DOHH2 (cell line): ENCODE data around the gene TP53BP2.

ENCODE experiments used
- H3F3A ChIP-seq: fragments of 200-600 bp; sonication (generic), shearing (Covaris generic); 2 replicates; pipeline ENCODE4 v1.6.0; 2016; ENCODE audit warnings: antibody characterized with exemption, mild to moderate bottlenecking; ENCODE audit not compliant: control insufficient read depth, insufficient read depth
- H3K27ac ChIP-seq: fragments of 200-600 bp; sonication (generic); 2 replicates; pipeline ENCODE4 v1.5.1; 2014; ENCODE audit warnings: low read depth, mild to moderate bottlenecking, low read length, moderate library complexity
- H3K27me3 ChIP-seq: fragments of 200-600 bp; sonication (generic); 2 replicates; pipeline ENCODE4 v1.6.1; 2014; ENCODE audit warnings: mild to moderate bottlenecking, low read length, mixed read lengths; ENCODE audit not compliant: control insufficient read depth
- H3K36me3 ChIP-seq: fragments of 200-600 bp; sonication (generic); 2 replicates; pipeline ENCODE4 v1.6.1; 2014; ENCODE audit warnings: mild to moderate bottlenecking, low read length, moderate library complexity, mixed read lengths; ENCODE audit not compliant: control insufficient read depth
- H3K4me1 ChIP-seq: fragments of 200-600 bp; sonication (generic); 2 replicates; pipeline ENCODE4 v1.6.1; 2014; ENCODE audit warnings: mild to moderate bottlenecking, low read length, mixed read lengths; ENCODE audit not compliant: control insufficient read depth
- H3K4me2 ChIP-seq: fragments of 200-600 bp; sonication (generic); 2 replicates; pipeline ENCODE4 v1.6.0; 2014; ENCODE audit warnings: mild to moderate bottlenecking, low read length, moderate library complexity
- H3K4me3 ChIP-seq: fragments of 200-600 bp; sonication (generic); 2 replicates; pipeline ENCODE4 v1.5.1; 2014; ENCODE audit warnings: mild to moderate bottlenecking, low read length, mixed read lengths
- H3K79me2 ChIP-seq: fragments of 200-600 bp; sonication (generic); 2 replicates; pipeline ENCODE4 v1.6.1; 2014; ENCODE audit warnings: mild to moderate bottlenecking, low read length, mixed read lengths; ENCODE audit not compliant: control insufficient read depth
- H3K9me2 ChIP-seq: fragments of 200-600 bp; sonication (generic); replicated peaks from 2 replicates; pipeline ENCODE4 v1.6.1; 2014; ENCODE audit warnings: mild to moderate bottlenecking, low read length, mixed read lengths; ENCODE audit not compliant: control insufficient read depth
- H3K9me3 ChIP-seq: fragments of 200-600 bp; sonication (generic); 2 replicates; pipeline ENCODE4 v1.6.1; 2014; ENCODE audit warnings: antibody characterized with exemption, low read length, mixed read lengths; ENCODE audit not compliant: control insufficient read depth, insufficient read depth
- H4K20me1 ChIP-seq: fragments of 200-600 bp; sonication (generic); 2 replicates; pipeline ENCODE4 v1.6.0; 2014; ENCODE audit warnings: low read depth, mild to moderate bottlenecking, antibody characterized with exemption, low read length, moderate library complexity; ENCODE audit not compliant: control insufficient read depth, insufficient read depth
- EZH2phosphoT487 ChIP-seq: fragments of 200-600 bp; sonication (generic); IDR thresholded peaks from 2 replicates; pipeline ENCODE4 v1.6.1; 2017; ENCODE audit warnings: borderline replicate concordance, mild to moderate bottlenecking, antibody characterized with exemption, low read length, moderate library complexity, mixed read lengths
- TF ChIP-seq, protein P1 (sequence below): fragments of 200-600 bp; sonication (generic); IDR thresholded peaks from one replicate; pipeline ENCODE4 v1.5.1; 2014; ENCODE audit warnings: antibody characterized with exemption, mild to moderate bottlenecking, low read depth, low read length; ENCODE audit not compliant: poor library complexity, severe bottlenecking

The TP53BP2 gene

GRCh38 chr1:223828162-223828848 is 17.4 kb downstream of the TP53BP2 start:
- Histone ChIP-seq H3K27ac (no peak overlapping the region), H3K9me3 (no peaks in the 10 kb centered on the region), H3K9me2 (no peaks in the 10 kb centered on the region), H3K4me2 (no peak overlapping the region), H3K36me3 (peaks cover 4% of the 10 kb centered on the region; the same call in 1 of the 2 replicates), H3K4me3 (no peak overlapping the region), H4K20me1 (peaks cover 4% of the 10 kb centered on the region; the same call in 1 of the 2 replicates), H3F3A (0 out of 2 replicates have a peak, but pooled peaks cover 2% of the 10 kb centered on the region), H3K4me1 (peaks cover 37% of the 10 kb centered on the region), H3K79me2 (peaks cover 97% of the 10 kb centered on the region), H3K27me3 (no peaks in the 10 kb centered on the region)
- TF ChIP-seq, protein P1, sequence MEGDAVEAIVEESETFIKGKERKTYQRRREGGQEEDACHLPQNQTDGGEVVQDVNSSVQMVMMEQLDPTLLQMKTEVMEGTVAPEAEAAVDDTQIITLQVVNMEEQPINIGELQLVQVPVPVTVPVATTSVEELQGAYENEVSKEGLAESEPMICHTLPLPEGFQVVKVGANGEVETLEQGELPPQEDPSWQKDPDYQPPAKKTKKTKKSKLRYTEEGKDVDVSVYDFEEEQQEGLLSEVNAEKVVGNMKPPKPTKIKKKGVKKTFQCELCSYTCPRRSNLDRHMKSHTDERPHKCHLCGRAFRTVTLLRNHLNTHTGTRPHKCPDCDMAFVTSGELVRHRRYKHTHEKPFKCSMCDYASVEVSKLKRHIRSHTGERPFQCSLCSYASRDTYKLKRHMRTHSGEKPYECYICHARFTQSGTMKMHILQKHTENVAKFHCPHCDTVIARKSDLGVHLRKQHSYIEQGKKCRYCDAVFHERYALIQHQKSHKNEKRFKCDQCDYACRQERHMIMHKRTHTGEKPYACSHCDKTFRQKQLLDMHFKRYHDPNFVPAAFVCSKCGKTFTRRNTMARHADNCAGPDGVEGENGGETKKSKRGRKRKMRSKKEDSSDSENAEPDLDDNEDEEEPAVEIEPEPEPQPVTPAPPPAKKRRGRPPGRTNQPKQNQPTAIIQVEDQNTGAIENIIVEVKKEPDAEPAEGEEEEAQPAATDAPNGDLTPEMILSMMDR = no peak
- no peak for TF ChIP-seq EZH2phosphoT487

- no peak for TF ChIP-seq EZH2phosphoT487
- TF ChIP-seq, protein P1 = no peak
- H3K4me3 ChIP-seq = no peak overlapping the region
- no peaks in the 10 kb centered on the region for H3K9me3 ChIP-seq
- H3K9me2 ChIP-seq = no peaks in the 10 kb centered on the region
- H3K27ac ChIP-seq = no peak overlapping the region
- H3K4me1 ChIP-seq = peaks cover 37% of the 10 kb centered on the region
- H3K79me2 ChIP-seq = peaks cover 97% of the 10 kb centered on the region
- no peaks in the 10 kb centered on the region; the same call in 1 of the 2 replicates for H4K20me1 ChIP-seq
- peaks cover 4% of the 10 kb centered on the region; the same call in 1 of the 2 replicates for H3K36me3 ChIP-seq
- no peaks in the 10 kb centered on the region for H3K27me3 ChIP-seq
- H3F3A ChIP-seq = 0 out of 2 replicates have a peak, but pooled peaks cover 2% of the 10 kb centered on the region
- H3K4me2 ChIP-seq = no peak overlapping the region
These were observed 18.5 kb downstream of the TP53BP2 start for GRCh38 chr1:223827193-223827663.

- no peaks in the 10 kb centered on the region for H3K9me3 ChIP-seq
- peaks cover 4% of the 10 kb centered on the region; the same call in 1 of the 2 replicates for H3K36me3 ChIP-seq
- H3K4me1 ChIP-seq = peaks cover 34% of the 10 kb centered on the region
- H4K20me1 ChIP-seq = no peaks in the 10 kb centered on the region; the same call in 1 of the 2 replicates
- TF ChIP-seq, protein P1 = no peak
- TF ChIP-seq EZH2phosphoT487 = no peak
- no peak overlapping the region for H3K4me3 ChIP-seq
- H3K9me2 ChIP-seq = no peaks in the 10 kb centered on the region
- H3K27ac ChIP-seq = no peak overlapping the region
- no peak overlapping the region for H3K4me2 ChIP-seq
- H3K27me3 ChIP-seq = no peaks in the 10 kb centered on the region
- H3K79me2 ChIP-seq = peaks cover 95% of the 10 kb centered on the region
- no peaks in the 10 kb centered on the region for H3F3A ChIP-seq
These were observed 19.7 kb downstream of the TP53BP2 start for GRCh38 chr1:223825767-223826748.
